Ammon's horn (tissue), 1 donor: ENCODE measurements around the gene PTPRA.
A peak's percentile ranks its signal among the peaks of the same experiment; 100 is the strongest.

Source experiments
- DNase-seq: peaks from one replicate; pipeline ENCODE4 v3.0.0-alpha.2; 2016; ENCODE audit warnings: low spot score

The PTPRA gene

DNA sequence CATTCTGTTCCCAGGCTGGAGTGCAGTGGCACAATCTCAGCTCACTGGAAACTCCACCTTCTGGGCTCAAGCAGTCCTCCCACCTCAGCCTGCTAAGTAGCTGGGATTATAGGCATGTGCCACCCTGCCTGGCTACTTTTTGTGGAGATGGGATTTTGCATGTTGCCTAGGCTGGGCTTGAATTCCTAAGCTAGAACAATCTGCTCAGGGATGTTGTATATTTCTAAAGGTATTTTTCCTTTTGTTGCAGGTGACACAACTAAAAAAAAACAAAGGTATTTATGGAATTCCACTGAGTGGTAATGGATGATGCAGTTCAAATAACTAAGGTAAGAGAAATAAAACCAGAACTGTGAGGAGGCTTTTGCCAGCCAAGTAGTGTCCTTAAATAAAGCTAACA, 49.7 kb downstream of the PTPRA start:
- DNase-seq, result no peak

GRCh38 chr20:2930538-2930937, 57.3 kb downstream of the PTPRA start:
- DNase-seq, result no peak

GRCh38 chr20:2932498-2932897, 59.2 kb downstream of the PTPRA start:
- DNase-seq, result peak; percentile 55

GRCh38 chr20:2937902-2938301, 64.6 kb downstream of the PTPRA start:
- no peak for DNase-seq

DNA sequence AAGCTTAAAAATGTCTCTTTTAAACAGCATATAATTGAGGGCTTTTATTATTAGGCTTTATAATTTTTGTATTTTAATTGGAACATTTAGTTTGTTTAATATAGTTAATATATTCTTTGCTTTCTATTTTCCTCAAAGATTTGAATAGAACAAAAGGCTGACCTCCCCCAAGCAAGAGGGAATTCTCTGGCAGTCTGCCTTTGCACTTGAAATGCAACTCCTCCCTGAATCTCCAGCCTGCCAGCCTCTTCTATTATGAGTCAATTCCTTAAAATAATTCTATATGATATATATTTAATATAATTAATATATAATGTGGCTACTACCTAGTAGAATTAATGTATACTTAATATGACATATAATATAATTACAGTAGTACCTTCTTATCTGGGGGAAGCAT, 69.2 kb downstream of the PTPRA start:
- peak; percentile 43 for DNase-seq

DNA sequence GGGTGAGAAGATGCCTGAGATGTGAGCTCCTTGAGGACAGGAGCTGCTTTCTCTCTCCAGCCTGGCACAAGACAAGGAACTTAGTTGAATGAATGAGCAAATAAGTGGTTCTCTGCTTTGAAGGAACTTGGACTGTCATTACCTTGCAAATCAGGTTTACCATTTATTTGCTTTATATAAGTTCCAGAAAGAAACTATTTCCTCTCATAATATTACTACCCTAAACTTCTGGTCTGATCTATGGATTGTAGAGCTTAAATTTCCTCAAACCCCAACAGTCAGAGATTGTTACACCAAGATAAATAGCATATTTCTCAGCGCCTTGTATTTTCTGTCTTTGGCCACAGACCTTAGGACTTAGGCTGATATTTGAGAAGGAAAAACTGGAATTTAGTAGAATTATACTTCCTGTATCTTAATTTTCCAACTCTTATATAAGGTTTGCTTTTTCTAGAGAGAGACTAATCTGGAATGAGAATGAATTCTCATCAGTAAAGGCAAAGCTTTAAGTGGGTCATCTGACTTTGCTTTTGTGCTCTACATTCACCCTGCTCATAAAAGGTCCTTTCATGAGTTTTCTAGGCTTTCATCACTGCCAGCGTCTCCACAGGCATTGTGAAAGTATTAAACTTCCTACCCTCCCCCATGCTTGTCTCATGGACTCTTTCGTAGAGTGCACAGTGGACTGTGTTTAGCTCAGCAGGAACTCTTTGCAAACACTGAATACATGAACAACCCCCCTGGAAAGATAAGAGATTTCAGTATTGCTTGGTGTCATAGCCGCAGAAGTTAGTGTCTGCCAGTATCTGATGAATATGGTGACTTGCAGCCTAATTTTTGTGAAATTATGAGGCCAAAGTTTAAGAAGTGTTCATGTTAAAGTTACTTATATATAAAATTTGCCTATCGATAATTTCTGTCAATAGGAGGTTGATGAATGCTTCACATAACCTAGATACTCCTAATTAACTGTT, 74.0 kb downstream of the PTPRA start:
- DNase-seq, result peak; percentile 94

DNA sequence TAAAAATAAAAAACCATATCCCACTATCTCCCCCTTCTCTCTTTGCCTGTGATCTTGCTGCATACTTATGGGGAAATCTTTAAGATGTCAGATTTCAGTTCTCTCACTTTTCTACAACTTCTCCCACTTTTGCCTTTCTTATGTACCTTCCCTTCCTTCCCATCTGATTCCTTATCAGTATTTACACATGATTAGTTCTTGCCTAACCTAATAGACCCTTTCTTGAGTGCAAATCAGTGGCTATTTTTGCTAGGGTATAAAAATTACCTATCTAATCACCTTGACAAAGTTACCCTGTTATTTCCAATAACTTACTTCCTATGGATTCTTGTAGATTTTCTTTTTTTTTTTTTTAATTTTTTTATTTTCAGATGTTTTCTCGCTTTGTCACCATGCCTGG, 75.7 kb downstream of the PTPRA start:
- no peak for DNase-seq

- DNase-seq, result no peak
Measured at GRCh38 chr20:2952766-2953165, 79.5 kb downstream of the PTPRA start.

DNA sequence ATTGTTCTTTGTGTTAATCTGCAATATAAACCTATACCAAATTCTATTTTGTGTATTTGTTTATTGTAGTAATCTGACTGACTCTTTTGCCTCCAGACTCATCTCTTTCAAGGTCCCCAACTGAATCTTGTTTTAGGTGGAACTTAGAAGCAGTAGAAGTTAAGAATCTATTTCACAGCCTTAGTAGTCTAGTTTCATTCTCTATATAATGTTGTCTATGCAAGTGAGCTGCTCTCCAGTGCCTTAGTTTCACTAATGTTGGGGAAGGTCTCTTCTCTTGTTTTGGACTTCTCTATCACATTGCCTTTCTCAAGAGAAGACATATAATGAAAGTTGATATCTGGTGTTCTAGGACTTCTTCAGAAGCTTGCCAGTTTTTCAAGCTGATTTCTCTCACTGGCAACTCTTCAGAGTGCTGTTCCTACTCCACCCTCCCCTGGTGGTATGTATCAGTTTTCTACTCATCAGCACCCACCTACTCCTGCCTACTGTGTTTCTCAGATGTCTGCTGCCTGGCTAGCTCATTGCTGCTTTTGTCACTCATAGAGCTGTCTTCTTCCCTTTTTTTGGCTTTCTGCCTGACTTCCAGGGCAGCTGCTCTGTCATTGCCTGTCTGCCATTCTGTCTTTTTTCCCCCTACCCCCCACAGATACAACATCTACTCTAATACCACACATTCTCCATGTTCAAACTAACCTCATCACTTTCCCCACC, 82.1 kb downstream of the PTPRA start:
- DNase-seq, result peak; percentile 81

DNA sequence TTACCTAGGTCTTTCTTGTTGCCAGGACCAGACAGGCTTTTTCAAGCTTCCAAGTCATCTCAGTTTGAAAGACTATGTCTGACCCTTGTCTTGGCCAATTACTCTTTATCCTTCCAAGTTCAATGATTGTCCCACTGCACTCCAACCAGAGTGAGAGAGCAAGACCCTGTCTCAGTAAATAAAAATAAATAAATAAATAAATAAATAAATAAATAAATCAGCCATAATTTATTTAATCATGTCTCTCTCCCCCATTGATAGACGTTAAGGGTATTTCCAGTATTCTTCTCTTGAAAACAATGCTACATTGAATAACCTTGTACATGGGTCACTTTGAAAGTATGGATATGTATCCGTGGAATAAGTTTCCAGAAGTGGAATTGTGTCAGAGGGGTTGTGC, 83.2 kb downstream of the PTPRA start:
- DNase-seq, result no peak

DNA sequence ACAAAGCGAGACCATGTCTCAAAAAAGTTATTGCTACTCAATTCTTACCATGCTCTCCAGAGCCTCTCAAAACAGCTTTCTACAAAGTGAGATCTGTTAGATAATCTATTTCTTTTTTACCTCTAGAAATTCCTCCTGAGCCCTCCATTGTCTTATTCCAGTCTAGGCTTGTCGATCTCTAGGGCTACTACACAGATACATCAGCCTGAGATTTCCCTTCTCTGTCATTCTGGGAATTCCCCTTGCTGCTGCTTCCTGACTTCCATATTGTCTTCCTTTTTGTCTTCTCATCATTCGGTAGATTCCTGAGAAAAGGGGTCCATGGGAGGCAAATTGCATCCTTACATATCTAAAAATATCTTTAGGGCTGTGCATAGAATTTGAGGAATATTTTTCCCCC, 94.6 kb downstream of the PTPRA start:
- no peak for DNase-seq

- no peak for DNase-seq
Measured at GRCh38 chr20:2972126-2972525, 98.8 kb downstream of the PTPRA start.

DNA sequence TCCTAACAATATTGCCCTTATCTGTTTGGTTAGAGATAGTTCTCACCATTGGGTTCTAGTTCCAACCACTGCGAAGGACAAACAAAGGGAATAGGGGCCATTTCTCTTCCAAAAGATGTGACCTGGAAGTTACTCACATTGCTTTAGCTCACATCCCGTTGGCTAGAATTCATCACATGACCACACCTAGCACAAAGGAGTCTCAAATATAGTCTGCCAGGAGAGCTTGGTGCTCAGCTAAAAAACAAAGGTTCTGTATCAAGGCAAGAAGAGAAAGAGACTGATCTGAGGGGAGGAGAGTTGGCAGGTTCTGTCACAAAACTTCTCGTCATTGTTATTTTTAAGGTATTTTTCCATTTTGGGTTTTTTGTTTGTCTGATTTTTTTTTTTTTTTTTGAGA, 100.3 kb downstream of the PTPRA start:
- no peak for DNase-seq

- DNase-seq, result no peak
Measured at GRCh38 chr20:2978519-2978918, 105.2 kb downstream of the PTPRA start.

DNA sequence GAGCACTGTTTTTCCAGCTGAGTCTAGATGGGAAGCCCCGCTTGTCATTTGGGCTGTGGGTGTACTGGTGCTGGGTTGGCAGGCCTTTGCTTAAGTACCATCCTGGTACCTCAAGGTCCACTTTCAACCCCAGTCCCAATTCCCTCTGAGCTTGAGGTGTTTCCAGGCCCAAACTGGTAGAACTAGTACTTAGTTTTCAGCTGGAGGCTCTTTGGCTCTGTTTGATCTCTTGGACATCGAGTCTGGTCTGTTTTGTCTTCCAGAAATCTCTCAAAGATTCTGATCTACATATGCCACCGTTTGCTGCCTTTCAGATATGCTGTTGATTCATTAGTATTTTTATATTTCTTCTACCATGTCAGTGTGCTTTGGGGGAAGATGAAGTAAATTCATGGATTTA, 108.4 kb downstream of the PTPRA start:
- DNase-seq, result no peak

DNA sequence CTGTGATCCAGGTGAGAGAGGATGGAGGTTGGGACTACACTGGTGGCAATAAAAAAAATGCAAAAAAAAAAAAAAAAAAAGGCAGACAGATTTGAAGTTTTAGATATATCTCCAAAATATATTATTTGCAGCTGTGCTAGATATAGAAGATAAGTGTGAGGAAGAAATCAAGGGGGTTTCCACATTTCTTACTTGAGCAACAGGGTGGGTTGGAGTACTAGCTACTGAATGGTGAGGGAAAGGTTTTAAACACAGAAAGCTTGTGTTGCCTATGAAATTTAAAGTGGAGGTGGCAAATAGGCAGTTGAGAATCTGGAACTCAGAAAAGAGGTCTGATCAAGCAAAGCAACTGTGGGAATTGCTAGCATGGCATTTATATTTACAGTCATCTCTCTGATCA, 110.2 kb downstream of the PTPRA start:
- no peak for DNase-seq

- no peak for DNase-seq
Measured at GRCh38 chr20:2984028-2984501, 110.8 kb downstream of the PTPRA start.

- no peak for DNase-seq
Measured at GRCh38 chr20:2984956-2985661, 111.8 kb downstream of the PTPRA start.

- DNase-seq, result no peak
Measured at GRCh38 chr20:2986466-2986865, 113.2 kb downstream of the PTPRA start.

DNA sequence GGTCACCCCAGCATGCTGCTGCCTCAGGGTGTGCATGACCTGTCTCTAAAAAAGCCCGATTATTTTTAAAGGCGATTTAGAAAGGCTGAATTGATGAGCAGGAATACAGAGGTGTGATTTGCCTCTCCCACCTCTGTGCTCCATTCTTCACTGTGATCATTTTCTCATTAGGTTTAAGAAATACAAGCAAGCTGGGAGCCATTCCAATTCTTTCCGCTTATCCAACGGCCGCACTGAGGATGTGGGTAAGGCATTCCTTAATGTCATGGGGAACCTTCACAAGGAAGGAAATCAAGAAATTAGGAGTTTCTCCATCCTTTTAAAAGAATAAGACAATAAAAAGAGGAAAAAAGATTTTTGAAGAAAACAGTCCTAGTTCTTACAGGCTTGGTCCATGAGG, 114.6 kb downstream of the PTPRA start:
- no peak for DNase-seq

- no peak for DNase-seq
Measured at GRCh38 chr20:2991532-2991931, 118.3 kb downstream of the PTPRA start.

DNA sequence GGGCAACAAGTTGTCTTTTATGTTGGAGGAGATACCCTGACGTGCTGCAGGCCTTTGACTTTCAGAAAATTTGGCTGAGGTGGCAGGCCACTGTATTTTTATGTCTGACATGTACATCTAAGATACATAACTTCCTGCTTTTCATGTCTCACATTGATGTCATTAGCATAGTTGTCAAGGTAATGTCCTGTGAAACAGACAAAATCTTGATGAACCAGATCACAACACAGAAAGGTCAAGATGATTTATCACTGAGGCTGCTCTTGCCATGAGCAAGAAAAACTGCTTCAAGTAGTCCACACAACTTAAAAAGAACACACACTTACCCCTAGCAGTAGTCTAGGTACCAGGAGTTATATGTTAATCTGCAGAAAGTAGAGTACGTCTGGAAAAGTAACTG, 120.0 kb downstream of the PTPRA start:
- no peak for DNase-seq

GRCh38 chr20:2995796-2996195, 122.5 kb downstream of the PTPRA start:
- DNase-seq, result peak; percentile 39
